Endothelial cell of umbilical vein (primary cell): Measurements from ENCODE around the gene RAD51B. TPM values are rescaled to one million over a fixed set of nuclear protein-coding genes. Genes with fewer than 3 reads are reported as not detected.

ENCODE experiments used
- BruUV-seq: library from RNA; stranded (reverse); fragments of 400-500 nt; replicated peaks from 2 replicates; lab custom pipeline; 2021; lab: Mats Ljungman, UMichigan
- CTCF ChIA-PET: fragments of 300-600, 350-600 bp; sonication (Branson Sonifier 250); formaldehyde crosslinking; loops from one replicate; lab custom pipeline; 2021; ENCODE audit warnings: antibody characterized with exemption, inconsistent platforms; lab: Charles Lee
- POLR2A ChIA-PET: fragments of 300-600, 350-600 bp; sonication (Branson Sonifier 250); formaldehyde crosslinking; loops from one replicate; lab custom pipeline; 2021; ENCODE audit warnings: antibody characterized with exemption, inconsistent platforms; lab: Charles Lee
- DNase-seq: peaks from one replicate; pipeline ENCODE4 v3.0.0-alpha.2; 2011; ENCODE audit warnings: low read depth, low spot score
- FAIRE-seq: peaks from 2 replicates; lab custom pipeline; 2011; peaks lifted over from hg19 to GRCh38; lab: Jason Lieb, UNC
- H2AFZ ChIP-seq: 2 replicates; pipeline ENCODE4 v1.6.0; 2012; ENCODE audit warnings: low read depth, low read length, control low read depth, inconsistent platforms
- H3K27ac ChIP-seq: 2 replicates; pipeline ENCODE4 v1.5.1; 2011; ENCODE audit warnings: low read depth, mild to moderate bottlenecking, control low read depth, low read length, moderate library complexity; ENCODE audit not compliant: insufficient read depth
- H3K27me3 ChIP-seq, 2 experiments: 2 replicates each; pipeline versions ENCODE4 v1.6.0 to v1.6.1; 2011; ENCODE audit warnings: low read length in 2 of 2, mixed read lengths in 1 of 2; ENCODE audit not compliant: control insufficient read depth in 2 of 2, insufficient read depth in 2 of 2
- H3K36me3 ChIP-seq, 2 experiments: 2 replicates in 1 of 2; 3 replicates in 1 of 2; pipeline ENCODE4 v1.5.1; 2011; ENCODE audit warnings: low read length in 2 of 2, mild to moderate bottlenecking in 1 of 2, moderate library complexity in 1 of 2; ENCODE audit not compliant: control insufficient read depth in 2 of 2, insufficient read depth in 2 of 2; ENCODE audit errors: extremely low read depth in 1 of 2
- H3K4me1 ChIP-seq: 3 replicates; pipeline ENCODE4 v1.5.1; 2011; ENCODE audit warnings: mild to moderate bottlenecking, low read length; ENCODE audit not compliant: control insufficient read depth, insufficient read depth; ENCODE audit errors: extremely low read depth
- H3K4me2 ChIP-seq: 2 replicates; pipeline ENCODE4 v1.6.1; 2011; ENCODE audit warnings: low read length, control low read depth, mixed read lengths; ENCODE audit not compliant: insufficient read depth
- H3K4me3 ChIP-seq, 3 experiments: fragments of 200-600 bp in 1 of 3; sonication (generic), shearing (Covaris generic) in 1 of 3; replicated peaks in 1 of 3; 2 replicates each; pipeline ENCODE4 v1.5.1; 2011 to 2016; ENCODE audit warnings: control low read depth in 3 of 3, low read length in 3 of 3, mild to moderate bottlenecking in 2 of 3, inconsistent platforms in 1 of 3, low read depth in 1 of 3, moderate library complexity in 1 of 3; ENCODE audit not compliant: insufficient read depth in 1 of 3
- H3K79me2 ChIP-seq: 2 replicates; pipeline ENCODE4 v1.6.0; 2012; ENCODE audit warnings: low read length, inconsistent platforms; ENCODE audit not compliant: control insufficient read depth, insufficient read depth
- H3K9ac ChIP-seq: replicated peaks from 2 replicates; pipeline ENCODE3; 2011; ENCODE audit warnings: low read length, control low read depth; ENCODE audit not compliant: insufficient read depth; ENCODE audit errors: extremely low read depth
- H3K9me1 ChIP-seq: replicated peaks from 3 replicates; pipeline ENCODE4 v1.6.0; 2011; ENCODE audit warnings: mild to moderate bottlenecking, low read length; ENCODE audit not compliant: control insufficient read depth, insufficient read depth; ENCODE audit errors: extremely low read depth
- H3K9me3 ChIP-seq: replicated peaks from 2 replicates; pipeline ENCODE4 v1.5.1; 2012; ENCODE audit warnings: low read length, inconsistent platforms; ENCODE audit not compliant: control insufficient read depth, insufficient read depth
- H4K20me1 ChIP-seq: replicated peaks from 2 replicates; pipeline ENCODE3; 2011; ENCODE audit warnings: mild to moderate bottlenecking, low read length; ENCODE audit not compliant: control insufficient read depth, insufficient read depth; ENCODE audit errors: extremely low read depth
- EZH2 ChIP-seq: IDR thresholded peaks from 2 replicates; pipeline ENCODE4 v1.6.1; 2012; ENCODE audit warnings: borderline replicate concordance, low read depth, mild to moderate bottlenecking, moderate library complexity, low read length, inconsistent platforms; ENCODE audit not compliant: severe bottlenecking
- FOS ChIP-seq: IDR thresholded peaks from 2 replicates; pipeline ENCODE4 v1.6.1; 2011; ENCODE audit warnings: mild to moderate bottlenecking, low read length, moderate library complexity, borderline replicate concordance; ENCODE audit not compliant: insufficient read depth
- GATA2 ChIP-seq: IDR thresholded peaks from 2 replicates; pipeline ENCODE4 v1.7.0; 2011; ENCODE audit warnings: low read depth, mild to moderate bottlenecking, moderate library complexity, mixed read lengths, low read length; ENCODE audit not compliant: insufficient read length, insufficient read depth
- JUN ChIP-seq: IDR thresholded peaks from 2 replicates; pipeline ENCODE4 v1.6.1; 2011; ENCODE audit warnings: borderline replicate concordance, low read depth; ENCODE audit not compliant: insufficient read length, insufficient read depth
- MAX ChIP-seq: IDR thresholded peaks from 2 replicates; pipeline ENCODE4 v1.6.1; 2011; ENCODE audit not compliant: insufficient read depth, insufficient read length
- MYC ChIP-seq: IDR thresholded peaks from one replicate; pipeline ENCODE4 v1.6.1; 2011; ENCODE audit warnings: mild to moderate bottlenecking, low read depth, low read length
- POLR2A ChIP-seq: IDR thresholded peaks from 2 replicates; pipeline ENCODE4 v1.6.1; 2012; ENCODE audit warnings: low read depth, mild to moderate bottlenecking, control low read depth, low read length
- POLR2AphosphoS5 ChIP-seq: IDR thresholded peaks from 2 replicates; pipeline ENCODE4 v1.6.1; 2012; ENCODE audit warnings: low read depth, mild to moderate bottlenecking, control low read depth, low read length, moderate library complexity; ENCODE audit not compliant: insufficient read depth
- dilution Hi-C: fragments of 300-500 bp; cut with MboI; formaldehyde crosslinking; loops from one replicate; pipeline ENCODE4 v1.15.0; 2019; ENCODE audit warnings: low sequenced_read_pairs; ENCODE audit not compliant: extremely low pct_ligation_motif_present
- intact Hi-C: fragments of 100-400 bp; cut with micrococcal nuclease; formaldehyde crosslinking; loops from one replicate; pipeline ENCODE4 v1.10.0; 2022
- polyA plus RNA-seq, 4 experiments: library from polyadenylated mRNA; depleted of rRNA in 3 of 4; stranded (reverse) in 3 of 4; unstranded in 1 of 4; fragments of >200 nt; gene quantifications; 2 replicates each; pipeline versions ENCODE4 v1.2.1 to v1.2.3, GENCODE V29; 2011 to 2012; ENCODE audit warnings: missing spikeins in 1 of 4
- total RNA-seq: library from RNA; stranded (reverse); gene quantifications from 2 replicates; pipeline ENCODE4 v1.2.3, GENCODE V29; 2021
- TF ChIP-seq, protein P1 (sequence below), 2 donors: IDR thresholded peaks; 1 replicate in 1 of 2; 2 replicates in 1 of 2; pipeline ENCODE4 v1.5.1; 2011; ENCODE audit warnings: low read length in 2 of 2, mild to moderate bottlenecking in 2 of 2, moderate library complexity in 2 of 2, control low read depth in 1 of 2, inconsistent platforms in 1 of 2, low read depth in 1 of 2; ENCODE audit not compliant: insufficient read depth in 1 of 2; ENCODE audit errors: extremely low read depth in 1 of 2

RAD51B gene
- total and polyA plus RNA-seq, 2 donors (not counting 3 experiments of a cell fraction or from before 2014, with no cell fraction given): 3.9 to 19.0 TPM

GRCh38 chr14:67851785-67852410, 32.3 kb downstream of the RAD51B start:
- FAIRE-seq: no peak
- no peak for TF ChIP-seq EZH2
- peak; percentile 61 for DNase-seq
- no peaks in the 10 kb centered on the region for H3K9me1 ChIP-seq
- no peaks in the 10 kb centered on the region for H3K4me1 ChIP-seq
- dilution Hi-C loops (no loop called here), intact Hi-C loops (no loop called here)
- CTCF ChIA-PET: no interaction called here
- no TSS peak for BruUV-seq
- no peak overlapping the region for H3K4me2 ChIP-seq
- H3K27ac ChIP-seq: no peak overlapping the region
- H3K79me2 ChIP-seq: no peaks in the 10 kb centered on the region
- no peaks in the 10 kb centered on the region for H4K20me1 ChIP-seq
- no peak overlapping the region for H3K4me3 ChIP-seq
- no peak overlapping the region for H2AFZ ChIP-seq
- H3K9me3 ChIP-seq: no peaks in the 10 kb centered on the region
- no peaks in the 10 kb centered on the region for H3K27me3 ChIP-seq
- H3K9ac ChIP-seq: no peak overlapping the region
- H3K36me3 ChIP-seq: no peaks in the 10 kb centered on the region
- POLR2A ChIA-PET: no interaction called here

- no peaks in the 10 kb centered on the region for H3K27me3 ChIP-seq
- FAIRE-seq: no peak
- intact Hi-C loops (no loop called here), dilution Hi-C loops (no loop called here)
- H2AFZ ChIP-seq: no peak overlapping the region
- no peak for TF ChIP-seq JUN
- no peak for TF ChIP-seq MYC
- TF ChIP-seq, protein P1, sequence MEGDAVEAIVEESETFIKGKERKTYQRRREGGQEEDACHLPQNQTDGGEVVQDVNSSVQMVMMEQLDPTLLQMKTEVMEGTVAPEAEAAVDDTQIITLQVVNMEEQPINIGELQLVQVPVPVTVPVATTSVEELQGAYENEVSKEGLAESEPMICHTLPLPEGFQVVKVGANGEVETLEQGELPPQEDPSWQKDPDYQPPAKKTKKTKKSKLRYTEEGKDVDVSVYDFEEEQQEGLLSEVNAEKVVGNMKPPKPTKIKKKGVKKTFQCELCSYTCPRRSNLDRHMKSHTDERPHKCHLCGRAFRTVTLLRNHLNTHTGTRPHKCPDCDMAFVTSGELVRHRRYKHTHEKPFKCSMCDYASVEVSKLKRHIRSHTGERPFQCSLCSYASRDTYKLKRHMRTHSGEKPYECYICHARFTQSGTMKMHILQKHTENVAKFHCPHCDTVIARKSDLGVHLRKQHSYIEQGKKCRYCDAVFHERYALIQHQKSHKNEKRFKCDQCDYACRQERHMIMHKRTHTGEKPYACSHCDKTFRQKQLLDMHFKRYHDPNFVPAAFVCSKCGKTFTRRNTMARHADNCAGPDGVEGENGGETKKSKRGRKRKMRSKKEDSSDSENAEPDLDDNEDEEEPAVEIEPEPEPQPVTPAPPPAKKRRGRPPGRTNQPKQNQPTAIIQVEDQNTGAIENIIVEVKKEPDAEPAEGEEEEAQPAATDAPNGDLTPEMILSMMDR (IDR thresholded peaks at IDR 0.05; ENCODE audit: extremely low read depth in 1 of 2, insufficient read depth in 1 of 2, low read depth in 1 of 2, low read length in 2 of 2): no peak
- no peak for TF ChIP-seq MAX
- no peak for TF ChIP-seq POLR2AphosphoS5
- no peak for TF ChIP-seq EZH2
- no peak for TF ChIP-seq GATA2
- TF ChIP-seq FOS: no peak
- TF ChIP-seq POLR2A: no peak
- BruUV-seq: no TSS peak
- ChIA-PET POLR2A (no interaction called here), CTCF (no interaction called here)
- no peaks in the 10 kb centered on the region for H4K20me1 ChIP-seq
- no peak overlapping the region for H3K27ac ChIP-seq
- H3K36me3 ChIP-seq: no peaks in the 10 kb centered on the region
- no peaks in the 10 kb centered on the region for H3K79me2 ChIP-seq
- no peak for DNase-seq
- no peaks in the 10 kb centered on the region for H3K9me3 ChIP-seq
- H3K9me1 ChIP-seq: no peaks in the 10 kb centered on the region
- H3K4me3 ChIP-seq: no peak overlapping the region
- H3K4me2 ChIP-seq: no peak overlapping the region
- H3K4me1 ChIP-seq: no peaks in the 10 kb centered on the region
- no peak overlapping the region for H3K9ac ChIP-seq
These were observed 33.5 kb downstream of the RAD51B start for GRCh38 chr14:67852926-67853604.
